ENCODE results near the gene MALAT1.
"Not testable (repeated sequence)": the region's sequence is repeated elsewhere in the genome, so short reads cannot be mapped to it uniquely, and the experiment has no call there.

The MALAT1 gene

GRCh38 chr11:65498977-65499712 lies at the start of gene MALAT1:
Gene MALAT1 (plus strand): TSS chr11:65499045.
- peak; percentile 82 for DNase-seq

DNA sequence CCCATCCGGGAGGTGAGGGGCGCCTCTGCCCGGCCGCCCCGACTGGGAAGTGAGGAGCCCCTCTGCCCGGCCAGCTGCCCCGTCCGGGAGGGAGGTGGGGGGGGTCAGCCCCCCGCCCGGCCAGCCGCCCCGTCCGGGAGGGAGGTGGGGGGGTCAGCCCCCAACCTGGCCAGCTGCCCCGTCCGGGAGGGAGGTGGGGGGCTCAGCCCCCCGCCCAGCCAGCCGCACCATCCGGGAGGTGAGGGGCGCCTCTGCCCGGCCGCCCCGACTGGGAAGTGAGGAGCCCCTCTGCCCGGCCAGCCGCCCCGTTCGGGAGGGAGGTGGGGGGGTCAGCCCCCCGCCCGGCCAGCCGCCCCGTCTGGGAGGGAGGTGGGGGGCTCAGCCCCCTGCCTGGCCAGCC lies 47.5 kb upstream of the MALAT1 start:
- DNase-seq, result not testable (repeated sequence)

DNA sequence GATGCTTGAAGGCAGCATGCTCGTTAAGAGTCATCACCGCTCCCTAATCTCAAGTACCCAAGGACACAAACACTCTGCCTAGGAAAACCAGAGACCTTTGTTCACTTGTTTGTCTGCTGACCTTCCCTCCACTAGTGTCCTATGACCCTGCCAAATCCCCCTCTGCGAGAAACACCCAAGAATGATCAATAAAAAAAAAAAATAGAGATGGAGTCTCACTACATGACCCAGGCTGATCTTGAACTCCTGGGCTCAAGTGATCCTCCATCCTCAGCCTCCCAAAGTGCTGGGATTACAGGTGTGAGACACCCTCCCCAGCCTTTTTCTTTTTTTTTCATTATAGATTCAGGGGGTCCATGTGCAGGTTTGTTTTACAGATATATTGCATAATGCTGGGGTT lies 46.6 kb upstream of the MALAT1 start:
- not testable (repeated sequence) for DNase-seq

DNA sequence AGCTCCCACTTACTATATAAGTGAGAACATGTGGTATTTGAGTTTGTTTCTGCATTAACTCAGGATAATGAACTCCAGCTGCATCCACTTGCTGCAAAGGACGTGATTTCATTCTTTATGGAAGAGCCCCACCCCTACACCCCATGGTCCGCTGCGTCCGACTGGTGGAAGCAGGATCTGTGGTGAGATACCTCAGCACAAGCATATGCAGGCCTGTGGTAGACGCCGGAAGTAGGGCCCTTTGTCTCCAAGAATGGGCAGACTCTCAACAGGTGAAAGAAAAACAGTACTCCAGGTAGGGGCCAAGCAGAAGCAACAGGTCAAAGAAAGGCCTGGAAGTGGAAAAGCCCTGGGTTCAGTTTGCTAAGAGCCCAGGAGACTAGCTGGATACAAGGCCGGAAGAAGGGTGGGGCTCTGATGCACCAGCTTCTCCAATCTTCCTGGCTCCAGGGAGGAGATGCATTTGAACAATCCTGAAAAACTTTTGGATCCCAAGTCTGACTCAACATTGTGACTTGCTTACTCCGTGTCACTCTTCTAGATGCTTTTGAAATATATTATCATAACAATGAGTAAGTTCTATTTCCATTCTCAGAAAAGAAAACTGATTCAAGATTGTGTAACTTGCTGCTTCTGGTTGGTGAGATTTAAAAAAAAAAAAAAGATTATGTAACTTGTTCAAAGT lies 45.9 kb upstream of the MALAT1 start:
- DNase-seq, result peak; percentile 90

DNA sequence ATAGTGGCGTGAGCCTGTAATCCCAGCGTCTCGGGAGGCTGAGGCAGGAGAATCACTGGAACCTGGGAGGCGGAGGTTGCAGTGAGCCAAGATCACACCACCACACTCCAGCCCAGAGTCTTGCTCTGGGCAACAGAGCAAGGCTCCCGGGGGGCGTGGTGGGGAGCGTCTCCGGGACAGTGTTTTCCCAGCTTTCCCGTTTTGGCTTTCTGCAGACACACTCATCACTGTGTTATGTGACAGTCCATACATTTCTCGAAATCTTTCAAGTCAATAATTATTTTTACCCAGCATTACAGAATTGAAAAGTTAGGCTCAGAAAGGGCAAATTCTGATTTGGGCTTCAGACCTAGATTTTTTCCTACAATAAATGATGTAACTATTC lies 44.5 kb upstream of the MALAT1 start:
- no peak for DNase-seq

GRCh38 chr11:65454696-65455456 lies 44.0 kb upstream of the MALAT1 start:
- DNase-seq, result peak; percentile 79

DNA sequence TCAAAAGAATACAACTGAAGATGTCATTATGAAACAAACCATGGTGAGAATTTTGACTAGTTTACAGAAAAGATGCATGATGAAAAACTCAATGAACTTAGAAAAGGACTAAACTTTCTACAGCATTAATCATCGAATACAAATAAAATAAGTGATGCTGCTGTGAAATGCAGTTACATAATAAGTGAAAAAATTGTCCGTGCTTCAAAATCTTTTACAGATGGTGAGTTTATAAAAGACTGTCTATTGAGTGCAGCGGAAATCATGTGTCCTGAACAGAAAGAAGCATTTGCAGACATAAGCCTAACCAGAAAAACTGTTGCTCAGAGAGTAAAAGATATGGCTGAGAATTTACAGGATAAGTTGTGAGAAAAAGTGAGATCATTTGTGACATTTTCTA lies 42.4 kb upstream of the MALAT1 start:
- DNase-seq, result no peak

GRCh38 chr11:65459552-65459951 lies 39.3 kb upstream of the MALAT1 start:
- peak; percentile 45 for DNase-seq

- not testable (repeated sequence) for DNase-seq
Observed at GRCh38 chr11:65465471-65465870, 33.4 kb upstream of the MALAT1 start.

- not testable (repeated sequence) for DNase-seq
Observed at GRCh38 chr11:65467306-65467705, 31.5 kb upstream of the MALAT1 start.

DNA sequence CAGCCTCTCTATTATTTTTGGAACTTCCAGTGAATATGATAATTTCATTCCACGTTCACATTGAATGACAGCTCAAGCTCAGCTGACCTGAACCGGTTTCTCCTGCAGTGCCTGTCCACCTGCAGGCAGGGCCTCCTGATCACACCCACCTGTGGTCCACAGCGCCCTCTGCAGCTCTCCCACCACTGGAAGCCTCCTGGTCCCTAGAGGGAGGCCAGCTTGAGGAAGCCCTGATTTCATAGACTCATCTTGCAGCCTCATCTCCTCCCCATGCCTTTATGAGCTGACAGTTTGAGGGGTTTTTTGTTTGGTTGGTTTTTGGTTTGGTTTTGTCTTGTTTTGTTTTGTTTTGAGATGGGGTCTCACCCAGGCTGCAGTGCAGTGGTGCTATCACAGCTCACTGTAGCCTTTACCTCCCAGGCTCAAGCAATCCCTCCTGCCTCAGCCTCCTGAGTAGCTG lies 29.9 kb upstream of the MALAT1 start:
- DNase-seq, result peak; percentile 29

DNA sequence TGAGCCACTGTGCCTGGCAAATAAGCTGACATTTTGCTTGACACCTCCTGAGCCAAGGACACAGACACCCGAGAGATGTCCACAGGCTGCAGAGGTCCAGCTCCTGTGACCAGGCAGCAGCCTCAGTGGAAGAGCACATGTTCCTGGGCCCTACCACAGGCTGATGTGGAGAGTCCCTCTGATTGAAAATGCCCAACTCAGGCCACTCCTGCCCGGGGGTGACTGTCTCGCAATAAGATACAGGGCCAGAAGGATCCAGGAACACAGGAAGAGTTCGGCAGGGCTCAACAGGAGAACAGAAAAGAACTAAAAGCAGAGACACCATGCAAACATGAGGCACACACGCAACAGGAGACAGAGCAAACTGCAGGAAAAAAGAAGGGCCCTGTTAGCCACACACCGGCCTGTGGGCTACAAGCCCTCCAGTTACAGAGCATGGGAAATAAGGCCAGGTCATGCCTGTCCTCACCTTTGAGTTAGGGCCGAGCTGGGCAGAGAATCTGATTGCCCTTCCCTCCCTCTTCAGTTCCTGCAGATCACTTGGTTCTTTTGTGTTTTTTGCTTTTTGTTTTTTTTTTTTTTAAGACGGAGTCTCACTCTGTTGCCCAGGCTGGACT lies 28.3 kb upstream of the MALAT1 start:
- no peak for DNase-seq

DNA sequence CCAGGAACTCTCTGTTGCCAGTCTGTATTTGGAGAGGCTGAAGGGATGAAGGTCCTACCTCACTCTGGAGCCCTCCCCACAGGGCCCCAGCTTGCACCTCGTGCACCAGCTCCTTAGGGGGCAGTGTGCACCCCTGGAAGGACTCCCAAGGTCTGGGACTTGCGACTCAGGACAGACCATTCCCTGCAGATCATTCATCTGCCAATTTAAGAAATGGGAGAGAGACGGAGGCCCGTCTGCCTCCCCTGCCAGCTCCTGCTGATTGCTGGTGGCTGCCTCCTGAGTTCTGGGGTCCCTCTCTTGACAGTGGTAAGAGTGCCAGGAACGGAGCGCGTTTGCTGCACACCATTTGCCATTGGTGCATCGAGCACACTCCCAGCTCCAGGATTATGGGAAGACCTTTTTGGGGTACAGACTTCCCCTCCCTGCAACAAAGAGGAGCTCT lies 27.4 kb upstream of the MALAT1 start:
- peak; percentile 55 for DNase-seq

DNA sequence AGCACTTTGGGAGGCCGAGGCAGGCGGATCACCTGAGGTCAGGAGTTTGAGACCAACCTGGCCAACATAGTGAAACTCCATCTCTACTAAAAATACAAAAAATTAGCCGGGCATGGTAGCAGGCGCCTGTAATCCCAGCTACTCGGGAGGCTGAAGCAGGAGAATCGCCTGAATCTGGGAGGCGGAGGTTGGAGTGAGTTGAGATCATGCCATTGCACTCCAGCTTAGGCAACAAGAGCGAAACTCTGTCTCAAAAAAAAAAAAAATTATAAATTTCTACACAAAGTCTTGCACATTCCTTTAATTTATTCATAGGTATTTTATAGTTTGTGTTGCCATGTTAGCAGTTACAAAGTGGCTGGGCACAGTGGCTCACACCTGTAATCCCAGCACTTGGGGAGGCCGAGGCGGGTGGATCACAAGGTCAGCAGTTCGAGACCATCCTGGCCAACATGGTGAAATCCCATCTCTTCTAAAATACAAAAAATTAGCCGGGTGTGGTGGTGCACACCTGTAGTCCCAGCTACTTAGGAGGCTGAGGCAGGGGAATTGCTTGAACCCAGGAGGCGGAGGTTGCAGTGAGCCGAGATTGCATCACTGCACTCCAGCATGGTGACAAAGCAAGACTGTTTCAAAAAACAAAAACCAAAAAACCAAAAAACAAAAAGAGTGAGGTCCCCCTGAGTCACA lies 26.1 kb upstream of the MALAT1 start:
- not testable (repeated sequence) for DNase-seq

DNA sequence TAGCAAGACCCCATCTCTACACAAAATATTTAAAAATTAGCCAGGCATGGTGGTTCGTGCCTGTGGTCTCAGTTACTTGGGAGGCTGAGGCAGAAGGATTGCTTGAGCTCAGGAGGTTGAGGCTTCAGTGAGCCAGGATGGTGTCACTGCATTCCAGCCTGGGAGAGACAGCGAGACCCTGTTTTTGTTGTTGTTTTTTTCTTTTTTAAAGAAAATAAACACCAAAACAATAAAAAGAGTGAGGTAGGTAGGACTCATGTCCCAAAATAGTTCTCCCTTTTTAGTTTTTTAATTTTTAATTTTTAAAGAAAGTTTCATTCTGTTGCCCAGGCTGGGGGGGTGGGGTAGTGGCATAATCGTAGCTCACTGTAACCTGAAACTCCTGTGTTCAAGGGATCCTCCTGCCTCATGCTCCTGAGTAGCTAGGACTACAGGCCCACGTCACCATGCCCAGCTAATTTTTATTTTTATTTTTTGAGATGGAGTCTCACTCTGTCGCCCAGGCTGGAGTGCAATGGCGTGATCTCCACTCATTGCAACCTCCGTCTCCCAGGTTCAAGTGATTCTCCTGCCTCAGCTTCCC lies 25.5 kb upstream of the MALAT1 start:
- DNase-seq, result no peak

DNA sequence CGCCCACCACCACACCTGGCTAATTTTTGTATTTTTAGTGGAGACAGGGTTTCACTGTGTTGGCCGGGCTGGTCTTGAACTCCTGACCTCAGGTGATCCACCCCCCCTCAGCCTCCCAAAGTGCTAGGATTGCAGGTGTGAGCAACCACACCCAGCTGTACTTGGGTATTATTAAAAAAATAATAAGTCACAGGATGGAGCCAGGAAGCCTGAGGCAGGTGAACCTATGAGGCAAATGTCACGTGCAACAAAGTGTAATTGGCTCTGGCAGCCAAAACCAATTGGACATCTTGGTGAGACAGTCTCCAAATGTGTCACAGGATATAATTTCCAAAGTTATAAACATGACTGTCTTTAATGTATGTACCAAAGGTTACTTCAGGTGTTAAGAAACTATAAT lies 24.0 kb upstream of the MALAT1 start:
- DNase-seq, result no peak

- no peak for DNase-seq
Observed at GRCh38 chr11:65476632-65477148, 22.2 kb upstream of the MALAT1 start.

- DNase-seq, result peak; percentile 90
Observed at GRCh38 chr11:65477149-65477965, 21.5 kb upstream of the MALAT1 start.

- DNase-seq, result no peak
Observed at GRCh38 chr11:65478388-65479183, 20.3 kb upstream of the MALAT1 start.

All from MV-4-11 (cell line).